GM18867 (cell line): ENCODE measurements around the gene PCYOX1L.

Experiments
- ATAC-seq: cut with Tn5 transposase; IDR thresholded peaks from one replicate; pipeline ENCODE4 v1.9.1; 2021; ENCODE audit warnings: mild to moderate bottlenecking, moderate library complexity; ENCODE audit not compliant: unreplicated experiment

The PCYOX1L gene

DNA sequence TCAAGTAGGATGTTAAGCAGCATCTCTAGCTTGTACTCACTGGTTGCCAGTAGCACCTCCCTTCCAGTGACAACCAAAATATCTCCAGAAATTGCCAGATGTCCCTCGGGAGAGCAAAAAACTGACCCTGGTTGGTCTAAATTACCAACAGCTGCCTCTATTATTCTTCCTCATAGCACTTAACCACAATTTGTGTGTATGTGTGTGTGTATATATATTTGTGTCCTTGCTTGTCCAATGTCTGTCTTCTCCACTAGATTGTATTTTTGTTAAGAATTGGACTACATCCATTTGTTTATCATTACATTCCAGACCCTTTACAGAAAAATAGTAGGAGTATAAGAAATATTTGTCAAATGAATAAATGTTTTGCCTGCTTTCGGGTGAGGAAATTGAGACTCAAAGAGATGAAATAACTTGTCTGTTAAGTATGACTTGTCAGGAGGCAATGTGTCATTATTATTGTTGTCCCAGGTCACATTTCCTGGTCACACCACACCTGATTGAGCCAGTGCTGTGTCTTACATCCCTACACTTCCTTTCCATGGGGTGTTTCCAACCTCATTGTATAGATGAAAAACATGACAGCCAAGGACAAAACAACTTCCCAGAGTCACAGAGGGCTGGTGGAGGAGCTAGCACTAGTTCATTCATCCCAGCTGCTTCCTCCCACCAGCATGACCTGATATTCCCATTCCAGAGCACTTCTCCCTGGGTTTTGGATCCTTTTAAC lies 24.0 kb upstream of the PCYOX1L start:
- no peak for ATAC-seq

GRCh38 chr5:149337736-149338135 lies 20.1 kb upstream of the PCYOX1L start:
- ATAC-seq: no peak

DNA sequence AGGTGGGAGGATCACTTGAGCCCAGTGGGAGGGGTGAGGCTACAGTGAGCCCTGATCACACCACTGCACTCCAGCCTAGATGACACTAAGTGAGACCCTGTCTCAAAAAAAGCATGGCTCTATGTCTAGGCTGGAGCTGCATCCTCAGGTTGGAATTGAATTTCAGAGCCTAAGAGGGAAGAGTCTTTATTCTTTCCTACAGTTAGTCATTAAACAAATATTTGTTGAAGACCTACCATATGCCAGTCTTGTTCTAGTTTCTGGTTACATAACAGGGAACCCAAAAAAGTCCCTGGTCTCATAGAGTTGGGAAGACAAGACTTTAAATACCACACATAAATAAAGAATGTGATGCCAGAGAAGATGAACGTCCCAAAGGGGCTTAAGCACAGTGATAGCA lies 19.5 kb upstream of the PCYOX1L start:
- no peak for ATAC-seq

DNA sequence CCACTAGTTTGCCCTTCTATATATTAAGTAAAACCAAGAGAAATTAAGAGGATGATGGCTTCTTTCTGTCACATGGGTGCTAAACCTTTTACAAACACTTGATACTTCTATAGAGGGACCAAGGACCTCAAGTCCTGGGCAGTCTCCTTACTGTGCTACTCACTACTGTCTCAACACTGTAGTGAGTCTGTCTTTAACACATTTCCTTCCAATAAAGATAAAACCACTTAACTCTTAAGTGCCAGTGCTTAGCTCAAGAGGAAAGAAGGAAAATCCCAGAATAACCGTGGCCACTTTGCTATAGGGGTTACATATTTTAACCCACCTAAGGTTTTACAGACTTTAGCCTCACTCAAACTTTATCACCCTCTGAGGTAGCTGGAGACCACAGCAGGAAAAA lies 16.9 kb upstream of the PCYOX1L start:
- ATAC-seq: no peak

- ATAC-seq: no peak
Observed at GRCh38 chr5:149341876-149342275, 16.0 kb upstream of the PCYOX1L start.

DNA sequence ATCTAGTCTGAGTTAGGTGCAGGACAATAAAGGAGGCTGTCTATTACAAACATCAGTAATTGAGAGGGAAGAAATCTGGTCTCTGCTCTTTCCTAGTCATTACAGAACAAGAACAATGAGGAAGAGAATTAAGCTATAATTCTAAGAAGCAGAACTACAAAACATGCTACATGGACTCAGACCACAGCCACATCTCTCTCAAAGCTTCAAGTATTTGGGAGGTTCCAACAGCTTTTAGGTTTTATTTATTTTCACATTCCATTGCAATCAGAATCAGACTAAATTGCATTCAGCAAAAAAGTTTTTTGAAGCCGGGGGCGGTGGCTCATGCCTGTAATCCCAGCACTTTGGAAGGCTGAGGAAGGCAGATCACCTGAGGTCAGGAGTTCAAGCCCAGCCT lies 13.7 kb upstream of the PCYOX1L start:
- no peak for ATAC-seq

GRCh38 chr5:149345147-149345891 lies 12.5 kb upstream of the PCYOX1L start, which contains the start of gene GRPEL2:
GRPEL2 (plus strand) TSS chr5:149345499; CDS start chr5:149345540, 41 bp downstream.
- ATAC-seq: peak; percentile 98

DNA sequence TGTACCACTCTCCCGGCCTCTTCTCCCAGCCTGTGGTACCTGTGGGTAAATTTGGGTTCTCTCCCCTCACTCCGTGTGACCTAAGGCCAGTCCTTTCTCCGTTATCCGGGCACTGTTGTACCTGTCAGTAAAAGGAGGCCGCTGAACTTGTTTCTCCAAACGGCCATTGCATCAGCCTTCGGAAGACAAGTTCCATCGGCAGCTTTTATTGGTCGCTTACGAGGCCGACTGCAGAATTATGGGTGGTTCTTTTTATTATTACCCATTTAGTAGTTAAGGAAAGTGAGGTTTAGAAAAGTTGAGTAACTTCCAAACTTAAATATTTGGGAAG lies 12.0 kb upstream of the PCYOX1L start:
- peak; percentile 6 for ATAC-seq

DNA sequence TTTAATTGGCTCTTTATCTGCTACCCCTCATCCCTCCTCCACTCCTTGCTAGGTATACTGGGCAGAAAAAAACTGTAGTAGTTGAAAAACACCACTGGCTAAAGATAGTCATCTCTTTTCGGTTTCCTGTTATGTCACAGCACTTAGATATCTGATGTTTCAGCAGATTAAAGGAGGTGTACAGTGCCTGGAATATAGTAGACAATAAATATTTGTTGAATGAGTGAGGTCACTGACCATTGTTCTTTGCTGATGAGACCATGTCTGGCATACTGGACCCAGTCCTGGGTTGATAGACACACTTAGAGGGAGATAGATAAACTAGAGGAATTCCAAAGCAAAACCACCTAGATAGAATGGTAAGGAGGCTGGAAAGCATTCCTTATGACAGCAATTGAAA lies 9.3 kb upstream of the PCYOX1L start:
- ATAC-seq: no peak

DNA sequence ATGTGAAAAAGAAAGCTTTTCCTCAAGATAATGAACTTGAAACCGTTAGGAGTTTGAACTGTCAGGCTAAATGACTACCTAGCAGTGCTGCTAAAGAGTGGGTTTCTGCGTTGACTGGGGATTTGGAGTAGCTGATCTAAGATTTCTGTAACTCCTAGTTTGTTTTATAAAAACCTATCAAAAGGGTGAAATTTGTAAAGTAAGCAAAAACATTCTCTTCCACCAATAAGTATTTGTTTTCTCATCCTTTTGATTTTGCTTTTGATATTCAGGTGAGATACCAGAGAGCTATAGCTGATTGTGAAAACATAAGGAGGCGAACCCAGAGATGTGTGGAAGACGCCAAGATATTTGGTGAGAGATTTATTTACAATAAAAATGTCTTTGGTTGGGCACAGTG lies 8.5 kb upstream of the PCYOX1L start:
- no peak for ATAC-seq

DNA sequence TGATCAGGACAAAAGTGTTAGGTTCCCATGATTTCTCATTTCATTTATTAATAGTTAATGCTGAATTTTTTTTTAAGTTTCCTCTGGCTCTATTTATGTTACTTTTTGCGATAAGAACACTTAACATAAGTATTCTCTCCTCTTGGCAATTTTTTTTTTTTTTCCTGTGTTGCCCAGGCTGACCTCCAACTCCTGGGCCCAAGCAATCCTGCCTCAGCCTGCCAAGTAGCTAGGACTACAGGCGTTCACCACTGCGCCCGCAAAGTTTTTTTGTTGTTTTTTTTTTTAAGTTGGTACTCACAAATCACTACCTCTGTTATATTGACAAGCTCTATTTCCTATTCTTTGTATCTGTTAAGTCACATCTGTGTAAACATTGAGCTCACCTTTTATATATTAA lies 5.7 kb upstream of the PCYOX1L start:
- ATAC-seq: no peak

DNA sequence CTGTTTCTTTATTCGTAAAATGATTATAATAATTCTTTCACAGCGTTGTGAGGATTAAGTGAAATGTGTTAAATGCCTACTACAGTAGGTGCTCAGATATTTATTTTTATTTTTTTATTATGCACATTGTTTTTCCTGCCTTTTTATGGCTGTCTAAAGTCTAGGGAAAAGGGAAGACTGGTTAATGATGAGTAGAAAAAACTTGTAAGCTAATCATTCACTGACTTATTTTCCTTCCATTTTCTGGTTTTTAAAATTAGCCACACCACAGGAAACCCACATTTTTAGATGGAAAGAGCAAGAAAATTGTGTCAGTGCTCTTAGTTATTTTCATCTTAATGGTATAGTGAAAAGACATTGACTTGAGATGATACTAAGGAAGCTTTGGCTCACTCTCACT lies 3.9 kb upstream of the PCYOX1L start:
- no peak for ATAC-seq

- no peak for ATAC-seq
Observed at GRCh38 chr5:149355688-149356087, 2.2 kb upstream of the PCYOX1L start.

DNA sequence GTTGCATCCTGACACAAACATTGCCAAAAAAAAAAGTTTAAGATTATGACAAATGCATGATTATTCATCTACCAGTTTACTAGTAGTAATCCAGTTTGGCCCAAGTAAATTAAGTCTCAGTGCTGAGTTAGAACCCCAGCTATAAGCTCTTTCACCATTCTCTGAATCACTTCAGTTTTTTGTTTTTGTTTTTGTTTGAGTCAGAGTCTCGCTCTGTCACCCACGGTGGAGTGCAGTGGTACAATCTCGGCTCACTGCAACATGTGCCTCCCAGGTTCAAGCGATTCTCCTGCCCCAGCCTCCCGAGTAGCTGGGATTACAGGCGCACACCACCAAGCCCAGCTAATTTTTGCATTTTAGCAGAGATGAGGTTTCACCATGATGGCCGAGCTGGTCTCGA lies 1.5 kb upstream of the PCYOX1L start:
- ATAC-seq: no peak

DNA sequence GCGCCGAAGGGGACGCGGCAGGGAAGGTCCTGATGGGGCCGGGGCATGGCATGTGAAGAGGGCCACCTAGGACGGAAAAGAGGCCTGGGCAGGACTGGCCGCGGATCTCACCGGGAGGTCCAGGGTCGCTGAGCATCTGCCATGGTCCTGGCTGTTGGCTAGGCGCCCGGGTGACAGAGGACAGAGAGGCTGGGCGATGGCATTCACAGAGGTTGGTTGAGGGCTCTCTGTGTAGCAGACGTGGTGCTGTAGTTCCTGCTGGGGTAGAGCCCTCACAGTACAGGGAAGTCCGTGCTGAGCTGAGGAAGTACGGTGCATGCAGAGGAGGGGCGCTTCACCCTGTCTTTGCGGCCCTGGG lies 427 bp downstream of the PCYOX1L start:
- ATAC-seq: peak; percentile 3

- ATAC-seq: no peak
Observed at GRCh38 chr5:149358868-149359495, 1.1 kb downstream of the PCYOX1L start.

- ATAC-seq: no peak
Observed at GRCh38 chr5:149360272-149360671, 2.4 kb downstream of the PCYOX1L start.

- no peak for ATAC-seq
Observed at GRCh38 chr5:149362541-149362940, 4.7 kb downstream of the PCYOX1L start.

- no peak for ATAC-seq
Observed at GRCh38 chr5:149363358-149363757, 5.5 kb downstream of the PCYOX1L start.

DNA sequence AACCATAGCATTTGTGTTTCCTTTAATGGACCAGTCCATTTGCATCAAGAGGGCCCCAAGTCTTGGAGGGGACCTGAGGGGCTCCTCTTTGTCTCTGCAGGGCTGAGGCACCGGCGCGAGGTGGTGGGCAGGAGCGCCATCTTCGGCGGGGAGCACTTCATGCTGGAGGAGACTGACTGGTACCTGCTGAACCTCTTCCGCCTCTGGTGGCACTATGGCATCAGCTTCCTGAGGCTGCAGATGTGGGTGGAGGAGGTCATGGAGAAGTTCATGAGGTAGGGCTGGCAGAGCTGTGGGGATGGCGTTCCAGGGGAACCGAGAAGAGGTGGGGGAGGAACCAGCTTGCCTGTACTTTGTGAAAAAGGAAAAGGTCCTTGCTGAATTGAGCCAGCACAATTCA lies 6.1 kb downstream of the PCYOX1L start:
- no peak for ATAC-seq

DNA sequence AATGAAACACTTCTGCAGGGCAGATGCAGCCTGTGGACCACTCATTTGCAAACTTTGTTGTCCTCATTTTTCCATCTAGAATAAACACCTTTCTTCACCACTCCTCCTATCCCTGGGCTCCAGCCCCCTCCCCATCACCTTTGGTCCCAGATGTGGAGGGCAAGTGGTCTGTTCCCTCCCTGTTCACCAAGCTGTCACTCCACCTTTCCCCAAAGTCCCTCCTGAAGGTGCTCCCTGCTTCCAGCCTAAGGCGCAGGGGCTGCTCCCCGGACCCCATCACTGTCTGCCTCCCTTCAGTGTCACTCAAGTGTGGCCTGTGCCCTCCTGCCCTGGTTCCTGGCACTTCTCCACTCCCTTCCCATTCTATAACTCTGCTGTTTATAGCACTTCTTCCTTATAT lies 6.9 kb downstream of the PCYOX1L start:
- ATAC-seq: no peak

DNA sequence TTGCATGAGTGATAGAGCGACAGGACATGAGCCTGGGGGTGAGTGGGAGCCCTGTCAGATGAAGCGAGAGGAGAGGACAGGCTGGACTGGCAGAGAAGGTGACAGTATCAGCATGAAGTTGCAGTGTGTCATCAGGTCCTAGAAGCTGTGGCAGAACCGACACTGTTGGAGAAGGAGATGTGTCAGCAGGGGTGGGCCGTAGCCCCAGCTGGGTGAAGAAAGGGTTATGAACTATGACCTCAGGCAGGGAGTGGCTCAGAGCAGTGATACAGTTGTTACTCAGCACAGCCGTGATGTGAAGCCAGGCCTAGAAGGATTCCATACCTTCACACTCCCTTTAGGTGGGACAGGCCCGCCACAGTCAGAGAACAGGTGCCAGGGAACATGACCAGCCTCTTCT lies 7.6 kb downstream of the PCYOX1L start:
- ATAC-seq: no peak
